Subcutaneous abdominal adipose tissue (tissue), 5 donors: Measurements from ENCODE around the gene RNF13.
"Not testable (repeated sequence)": the region's sequence is repeated elsewhere in the genome, so short reads cannot be mapped to it uniquely, and the experiment has no call there.

Experiments
- H3K27ac ChIP-seq: one replicate; pipeline ENCODE4 v1.7.0; 2013; ENCODE audit warnings: low read depth, mild to moderate bottlenecking, inconsistent platforms, low read length, moderate library complexity
- H3K27me3 ChIP-seq, 5 donors: one replicate each; pipeline ENCODE4 v1.7.0; 2013; ENCODE audit warnings: low read length in 5 of 5, inconsistent platforms in 1 of 5; ENCODE audit not compliant: control insufficient read depth in 5 of 5, insufficient read depth in 4 of 5
- H3K36me3 ChIP-seq, 5 donors: one replicate each; pipeline ENCODE4 v1.7.0; 2013; ENCODE audit warnings: low read length in 5 of 5; ENCODE audit not compliant: control insufficient read depth in 5 of 5, insufficient read depth in 5 of 5
- H3K4me1 ChIP-seq, 5 donors: one replicate each; pipeline ENCODE4 v1.7.0; 2013; ENCODE audit warnings: low read length in 5 of 5, mild to moderate bottlenecking in 3 of 5, moderate library complexity in 1 of 5; ENCODE audit not compliant: control insufficient read depth in 5 of 5, insufficient read depth in 5 of 5
- H3K4me3 ChIP-seq, 5 donors: one replicate each; pipeline ENCODE4 v1.7.0; 2013; ENCODE audit warnings: low read length in 5 of 5, low read depth in 1 of 5
- H3K9ac ChIP-seq, 5 donors: one replicate each; pipeline ENCODE4 v1.7.0; 2013; ENCODE audit warnings: low read length in 5 of 5, mild to moderate bottlenecking in 4 of 5, moderate library complexity in 3 of 5
- H3K9me3 ChIP-seq, 5 donors: one replicate each; pipeline ENCODE4 v1.7.0; 2013; ENCODE audit warnings: low read length in 5 of 5; ENCODE audit not compliant: control insufficient read depth in 5 of 5
- donor health status: healthy.
- donor health status: healthy.
- donor health status: healthy.
- donor health status: healthy.
- donor health status: healthy.

RNF13 gene

DNA sequence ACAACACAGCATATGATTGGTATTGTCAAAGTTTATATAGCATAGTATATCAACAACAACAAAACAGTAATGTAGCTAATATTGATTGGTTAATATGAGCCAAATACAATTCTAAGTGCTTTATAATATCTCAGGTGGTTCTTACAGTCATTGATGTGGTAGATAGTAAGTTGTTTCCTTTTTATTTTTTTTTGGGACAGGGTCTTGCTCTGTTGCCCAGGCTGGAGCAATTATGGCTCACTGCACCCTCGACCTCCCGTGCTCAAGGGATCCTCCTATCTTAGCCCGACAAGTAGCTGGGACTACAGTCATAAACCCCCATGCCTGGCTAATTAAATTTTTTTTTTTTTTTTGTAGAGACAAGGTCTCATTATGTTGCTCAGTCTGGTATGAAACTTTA is 2.7 kb downstream of the RNF13 start:
- Histone ChIP-seq H3K9me3 (no peaks in the 10 kb centered on the region), H3K36me3 (no peaks in the 10 kb centered on the region), H3K4me1 (peaks cover 0 to 41% (median 38%) of the 10 kb centered on the region in 5 donors), H3K27ac (peak overlapping the region; percentile 13), H3K27me3 (no peaks in the 10 kb centered on the region), H3K4me3 (peak overlapping the region in 2 of 5 donors; percentile 4 to 24), H3K9ac (peak overlapping the region in 1 of 5 donors; percentile 7)

DNA sequence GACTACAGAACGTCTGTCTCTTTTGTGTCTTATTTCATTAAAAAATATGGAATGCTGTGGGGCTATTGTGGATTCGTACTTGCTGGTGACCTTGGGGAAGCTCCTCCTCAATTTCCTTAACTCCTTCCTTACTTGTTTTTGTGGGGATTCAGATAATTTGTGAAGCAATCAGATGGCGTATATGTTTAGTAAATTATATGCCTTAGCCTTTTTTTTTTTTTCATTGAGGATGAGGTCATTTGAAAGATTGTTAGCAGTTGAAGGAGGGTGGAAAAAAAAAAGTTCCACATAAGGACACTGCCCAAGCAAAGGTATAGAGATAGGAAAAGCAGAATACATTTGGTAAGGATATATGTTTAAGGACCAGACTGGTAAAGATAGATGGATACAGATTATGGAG is 3.3 kb downstream of the RNF13 start:
- Histone ChIP-seq H3K27me3 (no peaks in the 10 kb centered on the region), H3K36me3 (no peaks in the 10 kb centered on the region), H3K4me3 (peak overlapping the region in 1 of 5 donors; percentile 4), H3K9me3 (no peaks in the 10 kb centered on the region), H3K27ac (peak overlapping the region; percentile 13), H3K9ac (peak overlapping the region in 1 of 5 donors; percentile 7), H3K4me1 (peaks cover 0 to 41% (median 38%) of the 10 kb centered on the region in 5 donors)

DNA sequence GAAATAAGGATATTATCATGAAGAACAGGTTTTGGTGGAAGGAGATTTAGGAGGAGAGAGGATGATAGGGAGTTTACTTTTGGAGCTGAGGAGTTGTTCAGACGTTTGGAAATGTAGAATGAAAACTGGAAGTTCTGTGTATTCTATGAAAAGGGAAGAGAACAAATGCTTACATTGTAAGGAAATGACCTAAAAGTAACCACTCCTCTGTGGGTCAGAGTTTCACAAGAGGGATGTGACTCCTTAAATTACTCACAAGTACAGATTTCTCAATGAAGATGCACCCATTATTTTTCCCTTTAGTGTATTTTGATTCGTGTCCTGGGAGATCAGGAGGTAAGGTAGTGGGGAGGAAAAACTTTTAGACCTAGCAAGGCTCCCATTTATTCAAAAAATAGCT is 4.0 kb downstream of the RNF13 start:
- H3K4me1 ChIP-seq: peaks cover 0 to 40% (median 36%) of the 10 kb centered on the region in 5 donors
- H3K4me3 ChIP-seq: no peak overlapping the region
- H3K27ac ChIP-seq: no peak overlapping the region
- H3K27me3 ChIP-seq: no peaks in the 10 kb centered on the region
- peaks cover 0 to 2% (median 0%) of the 10 kb centered on the region in 5 donors for H3K9me3 ChIP-seq
- no peaks in the 10 kb centered on the region for H3K36me3 ChIP-seq
- H3K9ac ChIP-seq: no peak overlapping the region

DNA sequence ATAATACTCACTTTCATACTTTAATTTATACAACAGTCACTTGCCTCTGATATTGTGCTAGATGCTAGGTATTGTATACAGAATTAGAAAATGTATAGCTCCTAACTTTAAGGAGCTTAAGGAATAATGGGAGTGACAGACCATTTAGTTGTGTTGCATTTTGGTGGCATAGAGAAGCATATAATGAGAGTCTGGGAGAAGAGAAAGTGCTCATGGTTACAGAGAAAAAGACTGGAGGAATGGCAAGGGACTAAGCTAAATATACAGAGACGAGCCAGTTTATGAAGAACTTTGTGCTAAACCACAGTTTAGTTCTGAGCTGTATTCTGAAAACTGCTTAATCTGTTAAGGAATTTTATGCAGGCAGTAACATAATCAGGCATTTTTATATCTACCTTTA is 6.4 kb downstream of the RNF13 start:
- H3K9ac ChIP-seq: no peak overlapping the region
- no peaks in the 10 kb centered on the region for H3K36me3 ChIP-seq
- H3K27ac ChIP-seq: no peak overlapping the region
- H3K27me3 ChIP-seq: no peaks in the 10 kb centered on the region
- peaks cover 0 to 26% (median 19%) of the 10 kb centered on the region in 5 donors for H3K4me1 ChIP-seq
- peaks cover 0 to 5% (median 0%) of the 10 kb centered on the region in 5 donors for H3K9me3 ChIP-seq
- no peak overlapping the region for H3K4me3 ChIP-seq

DNA sequence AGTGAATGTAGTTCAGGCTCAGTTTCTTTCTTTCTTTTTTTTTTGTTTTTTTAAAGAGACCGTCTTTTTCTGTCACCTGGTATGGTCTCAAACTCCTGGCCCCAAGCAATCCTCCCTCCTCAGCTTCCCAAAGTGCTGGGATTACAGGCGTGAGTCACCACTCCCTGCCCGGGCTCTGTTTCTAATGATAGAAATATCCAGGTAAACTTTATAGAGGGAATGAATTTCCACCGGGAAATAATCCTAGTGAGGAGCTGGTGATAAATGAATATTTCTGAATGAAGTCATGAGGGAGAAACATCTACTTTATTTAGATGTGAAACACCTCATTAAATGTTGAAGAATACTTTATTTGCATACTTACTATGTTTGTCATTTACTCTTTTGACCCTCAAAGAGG is 7.2 kb downstream of the RNF13 start:
- H3K4me3 ChIP-seq: no peak overlapping the region
- H3K9ac ChIP-seq: no peak overlapping the region
- H3K36me3 ChIP-seq: no peaks in the 10 kb centered on the region
- H3K27me3 ChIP-seq: no peaks in the 10 kb centered on the region
- H3K4me1 ChIP-seq: peaks cover 0 to 19% (median 11%) of the 10 kb centered on the region in 5 donors
- H3K9me3 ChIP-seq: peaks cover 0 to 5% (median 0%) of the 10 kb centered on the region in 5 donors
- H3K27ac ChIP-seq: no peak overlapping the region

DNA sequence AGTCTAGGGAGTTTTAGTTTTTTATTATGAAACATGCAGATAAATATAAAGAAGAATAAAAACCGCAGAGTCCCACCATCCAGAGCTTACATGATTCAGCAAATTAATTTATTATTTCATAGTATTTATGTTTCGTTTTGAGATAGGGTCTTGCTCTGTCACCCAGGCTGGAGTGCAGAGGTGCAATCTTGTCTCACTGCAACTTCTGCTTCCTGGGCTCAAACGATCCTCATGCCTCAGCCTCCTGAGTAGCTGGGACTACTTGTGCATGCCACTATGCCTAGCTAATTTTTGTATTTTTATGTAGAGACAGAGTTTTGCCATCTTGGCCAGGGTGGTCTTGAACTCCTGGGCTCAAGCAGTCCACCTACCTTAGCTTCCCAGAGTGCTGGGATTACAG is 13.6 kb downstream of the RNF13 start:
- no peaks in the 10 kb centered on the region for H3K36me3 ChIP-seq
- peaks cover 0 to 8% (median 2%) of the 10 kb centered on the region in 5 donors for H3K4me1 ChIP-seq

DNA sequence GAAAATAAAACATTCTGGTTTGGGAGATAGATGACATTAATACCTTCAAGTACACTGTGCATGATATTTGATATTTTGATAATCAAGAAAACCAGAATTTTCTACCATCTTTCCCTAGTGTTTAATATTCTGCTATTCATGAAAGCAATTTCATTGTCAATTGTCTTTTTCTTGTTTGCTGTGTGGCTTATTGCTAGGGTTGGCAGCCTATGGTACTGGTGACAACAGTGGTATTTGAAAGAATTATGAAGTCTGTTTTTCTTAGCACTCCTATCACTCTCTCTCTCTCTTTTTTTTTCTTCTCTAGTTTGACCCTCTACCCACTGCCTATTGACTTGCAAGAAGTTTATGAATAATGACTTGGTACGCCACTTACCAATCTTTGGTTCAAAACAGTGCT is 15.4 kb downstream of the RNF13 start:
- H3K9me3 ChIP-seq: peaks cover under 1 to 15% (median 8%) of the 10 kb centered on the region in 5 donors
- H3K9ac ChIP-seq: no peak overlapping the region
- no peak overlapping the region for H3K4me3 ChIP-seq
- H3K27me3 ChIP-seq: no peaks in the 10 kb centered on the region
- H3K4me1 ChIP-seq: peaks cover 0 to 8% (median 2%) of the 10 kb centered on the region in 5 donors
- peaks cover 0 to 2% (median 0%) of the 10 kb centered on the region in 5 donors for H3K36me3 ChIP-seq
- no peak overlapping the region for H3K27ac ChIP-seq

More for the DNA sequence above, 13.6 kb downstream of the RNF13 start:
- Histone ChIP-seq H3K27me3 (no peaks in the 10 kb centered on the region), H3K4me3 (no peak overlapping the region), H3K9ac (no peak overlapping the region), H3K27ac (no peak overlapping the region), H3K9me3 (peaks cover 0 to 13% (median 4%) of the 10 kb centered on the region in 5 donors)

DNA sequence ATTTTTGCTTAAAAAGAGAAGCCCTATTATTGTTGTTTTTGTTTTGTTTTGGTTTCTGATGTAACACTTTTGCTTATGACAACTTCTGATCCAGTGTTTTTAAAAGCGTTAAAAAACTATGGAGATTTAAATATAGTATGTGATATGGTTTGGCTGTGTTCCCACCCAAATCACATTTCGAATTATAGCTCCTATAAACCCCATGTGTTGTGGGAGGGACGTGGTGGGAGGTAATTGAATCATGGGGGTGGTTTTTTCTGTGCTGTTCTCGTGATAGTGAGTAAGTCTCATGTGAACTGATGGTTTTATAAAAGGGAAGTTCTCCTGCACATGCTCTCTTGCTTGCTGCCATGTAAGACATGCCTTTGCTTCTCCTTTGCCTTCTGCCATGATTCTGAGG is 16.6 kb downstream of the RNF13 start:
- H3K27me3 ChIP-seq, H3K4me3 ChIP-seq, H3K9ac ChIP-seq, H3K27ac ChIP-seq, H3K36me3 ChIP-seq, H3K4me1 ChIP-seq: not testable (repeated sequence)
- H3K9me3 ChIP-seq: peaks cover 2 to 19% (median 11%) of the 10 kb centered on the region in 5 donors

DNA sequence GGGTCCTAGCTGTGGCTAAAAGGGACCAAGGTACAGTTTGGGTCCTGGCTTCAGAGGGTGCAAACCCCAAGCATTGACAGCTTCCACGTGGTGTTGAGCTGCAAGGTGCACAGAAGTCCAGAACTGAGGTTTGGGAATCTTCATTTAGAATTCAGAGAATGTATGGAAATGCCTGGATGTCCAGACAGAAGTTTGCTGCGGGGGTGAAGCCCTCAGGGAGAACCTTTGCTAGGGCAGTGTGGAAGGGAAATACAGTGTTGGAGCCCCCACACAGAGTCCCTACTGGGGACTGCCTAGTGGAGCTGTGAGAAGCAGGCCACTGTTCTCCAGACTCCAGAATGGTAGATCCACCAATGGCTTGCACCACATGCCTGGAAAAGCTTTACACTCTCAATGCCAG is 17.9 kb downstream of the RNF13 start:
- Histone ChIP-seq H3K9me3 (peaks cover 2 to 19% (median 14%) of the 10 kb centered on the region in 5 donors), H3K36me3 (peaks cover 0 to 4% (median 0%) of the 10 kb centered on the region in 5 donors), H3K4me3 (no peak overlapping the region), H3K27me3 (no peaks in the 10 kb centered on the region), H3K9ac (no peak overlapping the region), H3K4me1 (peaks cover 0 to 8% (median 2%) of the 10 kb centered on the region in 5 donors), H3K27ac (no peak overlapping the region)

DNA sequence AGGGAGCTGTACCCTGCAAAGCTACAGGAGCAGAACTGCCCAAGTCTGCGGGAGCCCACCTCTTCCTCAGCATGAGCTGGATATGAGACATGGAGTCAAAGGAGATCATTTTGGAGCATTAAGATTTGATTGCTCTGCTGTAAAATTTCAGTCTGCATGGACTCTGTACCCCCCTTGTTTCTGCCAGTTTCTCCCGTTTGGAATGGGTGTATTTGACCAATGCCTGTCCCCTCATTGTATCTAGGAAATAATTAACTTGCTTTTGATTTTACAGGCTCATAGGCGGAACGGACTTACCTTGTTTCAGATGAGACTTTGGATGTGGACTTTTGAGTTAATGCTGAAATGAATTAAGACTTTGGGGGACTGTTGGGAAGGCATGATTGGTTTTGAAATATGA is 18.3 kb downstream of the RNF13 start:
- peaks cover 0 to 4% (median 0%) of the 10 kb centered on the region in 5 donors for H3K36me3 ChIP-seq
- no peak overlapping the region for H3K9ac ChIP-seq
- peaks cover 2 to 19% (median 14%) of the 10 kb centered on the region in 5 donors for H3K9me3 ChIP-seq
- H3K27me3 ChIP-seq: no peaks in the 10 kb centered on the region
- no peak overlapping the region for H3K27ac ChIP-seq
- no peak overlapping the region for H3K4me3 ChIP-seq
- peaks cover 0 to 8% (median 2%) of the 10 kb centered on the region in 5 donors for H3K4me1 ChIP-seq
